ENCODE measurements around the gene GLUD1. TPM values are rescaled to one million over a fixed set of nuclear protein-coding genes. Genes with fewer than 3 reads are reported as not detected.

The GLUD1 gene
- total RNA-seq, 1 experiment from 2014 or later: 138 TPM

DNA sequence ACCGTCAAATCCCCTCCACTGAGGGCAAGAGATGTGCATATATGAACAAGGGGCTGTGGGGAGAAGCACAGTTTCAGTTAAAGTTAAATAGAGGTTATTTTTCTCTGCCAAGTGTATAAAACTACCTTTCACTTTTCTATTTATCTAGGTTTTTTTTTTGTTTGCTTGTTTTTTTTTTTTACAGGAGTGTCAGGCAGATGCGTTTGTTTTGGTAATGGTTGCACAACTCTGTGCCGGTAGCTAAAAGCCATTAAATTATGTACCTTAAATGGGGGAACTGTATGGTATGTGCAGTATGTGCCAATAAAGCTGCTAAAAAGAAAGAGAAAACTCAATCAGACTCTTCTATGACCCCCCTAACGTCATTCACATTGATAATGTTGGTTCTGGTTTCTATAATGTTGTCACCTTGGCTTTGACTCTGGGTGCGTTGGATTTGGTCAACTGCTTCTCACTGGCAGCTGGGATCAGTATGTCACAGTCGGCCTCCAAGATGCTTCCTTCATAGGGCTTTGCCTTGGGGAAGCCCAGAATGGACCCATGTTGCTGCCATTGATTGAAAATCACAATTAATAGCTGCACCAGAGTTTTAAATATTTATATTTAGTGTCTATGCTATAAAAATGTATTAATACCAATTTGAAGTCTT, 34.2 kb downstream of the GLUD1 start:
- in situ Hi-C loops (cut with HindIII; ENCODE audit: low pct_unique_long_range_greater_than_20kb, low sequenced_read_pairs): no loop called here
- H3K27me3 ChIP-seq (ENCODE audit: control insufficient read depth, insufficient read depth, low read length): no peaks in the 10 kb centered on the region
- ATAC-seq: no peak
- TSS peak; percentile 20 for BruUV-seq (replicated peaks)
- ChIA-PET POLR2A (no interaction called here), CTCF (no interaction called here)
- no peaks in the 10 kb centered on the region for H3K9me3 ChIP-seq (ENCODE audit: control insufficient read depth, insufficient read depth, low read depth, low read length)
- H3K4me3 ChIP-seq (ENCODE audit: low read depth in 2 of 2, low read length in 2 of 2): no peak overlapping the region
- H3K4me1 ChIP-seq (ENCODE audit: control insufficient read depth, insufficient read depth, low read length): no peaks in the 10 kb centered on the region
- no peak for TF ChIP-seq POLR2AphosphoS5 (IDR thresholded peaks at IDR 0.05; ENCODE audit: low read depth, low read length)
- TF ChIP-seq, protein P1, sequence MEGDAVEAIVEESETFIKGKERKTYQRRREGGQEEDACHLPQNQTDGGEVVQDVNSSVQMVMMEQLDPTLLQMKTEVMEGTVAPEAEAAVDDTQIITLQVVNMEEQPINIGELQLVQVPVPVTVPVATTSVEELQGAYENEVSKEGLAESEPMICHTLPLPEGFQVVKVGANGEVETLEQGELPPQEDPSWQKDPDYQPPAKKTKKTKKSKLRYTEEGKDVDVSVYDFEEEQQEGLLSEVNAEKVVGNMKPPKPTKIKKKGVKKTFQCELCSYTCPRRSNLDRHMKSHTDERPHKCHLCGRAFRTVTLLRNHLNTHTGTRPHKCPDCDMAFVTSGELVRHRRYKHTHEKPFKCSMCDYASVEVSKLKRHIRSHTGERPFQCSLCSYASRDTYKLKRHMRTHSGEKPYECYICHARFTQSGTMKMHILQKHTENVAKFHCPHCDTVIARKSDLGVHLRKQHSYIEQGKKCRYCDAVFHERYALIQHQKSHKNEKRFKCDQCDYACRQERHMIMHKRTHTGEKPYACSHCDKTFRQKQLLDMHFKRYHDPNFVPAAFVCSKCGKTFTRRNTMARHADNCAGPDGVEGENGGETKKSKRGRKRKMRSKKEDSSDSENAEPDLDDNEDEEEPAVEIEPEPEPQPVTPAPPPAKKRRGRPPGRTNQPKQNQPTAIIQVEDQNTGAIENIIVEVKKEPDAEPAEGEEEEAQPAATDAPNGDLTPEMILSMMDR (IDR thresholded peaks at IDR 0.05): no peak
- TF ChIP-seq SIN3A (IDR thresholded peaks at IDR 0.05; ENCODE audit: borderline replicate concordance, insufficient read depth, low read depth, low read length): no peak
- TF ChIP-seq TCF7L2 (IDR thresholded peaks at IDR 0.05; ENCODE audit: low read depth, low read length): no peak
- TF ChIP-seq, protein P2, sequence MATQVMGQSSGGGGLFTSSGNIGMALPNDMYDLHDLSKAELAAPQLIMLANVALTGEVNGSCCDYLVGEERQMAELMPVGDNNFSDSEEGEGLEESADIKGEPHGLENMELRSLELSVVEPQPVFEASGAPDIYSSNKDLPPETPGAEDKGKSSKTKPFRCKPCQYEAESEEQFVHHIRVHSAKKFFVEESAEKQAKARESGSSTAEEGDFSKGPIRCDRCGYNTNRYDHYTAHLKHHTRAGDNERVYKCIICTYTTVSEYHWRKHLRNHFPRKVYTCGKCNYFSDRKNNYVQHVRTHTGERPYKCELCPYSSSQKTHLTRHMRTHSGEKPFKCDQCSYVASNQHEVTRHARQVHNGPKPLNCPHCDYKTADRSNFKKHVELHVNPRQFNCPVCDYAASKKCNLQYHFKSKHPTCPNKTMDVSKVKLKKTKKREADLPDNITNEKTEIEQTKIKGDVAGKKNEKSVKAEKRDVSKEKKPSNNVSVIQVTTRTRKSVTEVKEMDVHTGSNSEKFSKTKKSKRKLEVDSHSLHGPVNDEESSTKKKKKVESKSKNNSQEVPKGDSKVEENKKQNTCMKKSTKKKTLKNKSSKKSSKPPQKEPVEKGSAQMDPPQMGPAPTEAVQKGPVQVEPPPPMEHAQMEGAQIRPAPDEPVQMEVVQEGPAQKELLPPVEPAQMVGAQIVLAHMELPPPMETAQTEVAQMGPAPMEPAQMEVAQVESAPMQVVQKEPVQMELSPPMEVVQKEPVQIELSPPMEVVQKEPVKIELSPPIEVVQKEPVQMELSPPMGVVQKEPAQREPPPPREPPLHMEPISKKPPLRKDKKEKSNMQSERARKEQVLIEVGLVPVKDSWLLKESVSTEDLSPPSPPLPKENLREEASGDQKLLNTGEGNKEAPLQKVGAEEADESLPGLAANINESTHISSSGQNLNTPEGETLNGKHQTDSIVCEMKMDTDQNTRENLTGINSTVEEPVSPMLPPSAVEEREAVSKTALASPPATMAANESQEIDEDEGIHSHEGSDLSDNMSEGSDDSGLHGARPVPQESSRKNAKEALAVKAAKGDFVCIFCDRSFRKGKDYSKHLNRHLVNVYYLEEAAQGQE (IDR thresholded peaks at IDR 0.05; ENCODE audit: insufficient read depth in 1 of 2, low read depth in 2 of 2, low read length in 1 of 2): no peak
- no peak overlapping the region for H3K27ac ChIP-seq (ENCODE audit: low read length)
- intact Hi-C loops (cut with micrococcal nuclease; ENCODE audit: unreplicated experiment): no loop called here
- peaks cover 24% of the 10 kb centered on the region for H3K36me3 ChIP-seq (ENCODE audit: control insufficient read depth, insufficient read depth, low read length)
- DNase-seq (ENCODE audit: low read depth, low spot score): no peak

DNA sequence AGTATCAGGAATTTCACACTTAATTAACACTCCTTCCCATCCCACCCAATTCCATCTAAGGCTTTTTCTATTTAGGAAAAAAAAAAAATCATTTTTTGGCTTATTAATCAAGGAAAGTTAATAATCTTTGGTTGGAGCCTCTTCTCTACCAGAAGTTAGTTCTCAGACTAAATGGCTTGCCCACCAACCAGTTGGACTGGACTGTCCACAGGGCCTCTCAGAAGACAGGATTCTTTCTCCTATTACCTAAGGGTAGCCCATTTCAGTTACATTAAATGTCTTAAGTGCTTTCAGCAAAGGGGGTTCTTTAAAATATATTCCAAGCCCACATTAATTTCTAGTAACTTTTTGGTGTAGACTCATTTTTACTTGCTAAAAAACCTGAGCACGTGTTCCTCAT, 35.2 kb downstream of the GLUD1 start:
- ChIA-PET CTCF (no interaction called here), POLR2A (no interaction called here)
- Histone ChIP-seq H3K9me3 (ENCODE audit: control insufficient read depth, insufficient read depth, low read depth, low read length) (no peaks in the 10 kb centered on the region), H3K27me3 (ENCODE audit: control insufficient read depth, insufficient read depth, low read length) (no peaks in the 10 kb centered on the region), H3K4me1 (ENCODE audit: control insufficient read depth, insufficient read depth, low read length) (no peaks in the 10 kb centered on the region), H3K4me3 (ENCODE audit: low read depth in 2 of 2, low read length in 2 of 2) (no peak overlapping the region), H3K27ac (ENCODE audit: low read length) (no peak overlapping the region), H3K36me3 (ENCODE audit: control insufficient read depth, insufficient read depth, low read length) (peaks cover 25% of the 10 kb centered on the region)
- ATAC-seq (no peak), DNase-seq (ENCODE audit: low read depth, low spot score) (no peak)
- in situ Hi-C loops (cut with HindIII; ENCODE audit: low pct_unique_long_range_greater_than_20kb, low sequenced_read_pairs) (no loop called here), intact Hi-C loops (cut with micrococcal nuclease; ENCODE audit: unreplicated experiment) (no loop called here)
- TF ChIP-seq SIN3A (IDR thresholded peaks at IDR 0.05; ENCODE audit: borderline replicate concordance, insufficient read depth, low read depth, low read length) (no peak), POLR2AphosphoS5 (IDR thresholded peaks at IDR 0.05; ENCODE audit: low read depth, low read length) (no peak), TCF7L2 (IDR thresholded peaks at IDR 0.05; ENCODE audit: low read depth, low read length) (no peak)
- TF ChIP-seq, protein P1 (IDR thresholded peaks at IDR 0.05): no peak
- TF ChIP-seq, protein P2 (IDR thresholded peaks at IDR 0.05; ENCODE audit: insufficient read depth in 1 of 2, low read depth in 2 of 2, low read length in 1 of 2): no peak
- BruUV-seq (replicated peaks): no TSS peak
